H9 (cell line): ENCODE data around the gene MINAR2. TPM values are rescaled to one million over a fixed set of nuclear protein-coding genes. Genes with fewer than 3 reads are reported as not detected.

Experiments used
- DNase-seq: peaks from one replicate; pipeline ENCODE4 v3.0.0-alpha.2; 2017
- H2AFZ ChIP-seq: one replicate; pipeline ENCODE4 v1.6.1; 2013; ENCODE audit warnings: mild to moderate bottlenecking, low read length, control low read depth, moderate library complexity
- H2AK5ac ChIP-seq: 2 replicates; pipeline ENCODE4 v1.6.1; 2013; ENCODE audit warnings: low read length, control low read depth, mixed read lengths; ENCODE audit not compliant: insufficient read length
- H2BK120ac ChIP-seq: one replicate; pipeline ENCODE4 v1.6.1; 2013; ENCODE audit warnings: low read depth, mild to moderate bottlenecking, low read length, control low read depth, inconsistent platforms; ENCODE audit not compliant: poor library complexity, severe bottlenecking
- H2BK12ac ChIP-seq: 2 replicates; pipeline ENCODE4 v1.6.1; 2013; ENCODE audit warnings: low read length, control low read depth, mixed read lengths, low read depth; ENCODE audit not compliant: insufficient read length
- H2BK15ac ChIP-seq: 2 replicates; pipeline ENCODE4 v1.6.1; 2013; ENCODE audit warnings: low read depth, low read length, control low read depth
- H2BK20ac ChIP-seq: one replicate; pipeline ENCODE4 v1.6.1; 2013; ENCODE audit warnings: low read depth, mild to moderate bottlenecking, low read length, control low read depth, inconsistent platforms; ENCODE audit not compliant: poor library complexity, severe bottlenecking
- H2BK5ac ChIP-seq: 2 replicates; pipeline ENCODE4 v1.6.1; 2013; ENCODE audit warnings: low read length, control low read depth, mixed read lengths; ENCODE audit not compliant: insufficient read length
- H3K14ac ChIP-seq: 2 replicates; pipeline ENCODE4 v1.6.1; 2013; ENCODE audit warnings: low read length, control low read depth; ENCODE audit not compliant: insufficient read depth
- H3K18ac ChIP-seq: 2 replicates; pipeline ENCODE4 v1.6.1; 2013; ENCODE audit warnings: low read depth, mild to moderate bottlenecking, mixed read lengths, low read length, control low read depth; ENCODE audit not compliant: insufficient read length
- H3K23ac ChIP-seq: 2 replicates; pipeline ENCODE4 v1.6.1; 2013; ENCODE audit warnings: low read length, control low read depth, mixed read lengths, low read depth; ENCODE audit not compliant: insufficient read length
- H3K23me2 ChIP-seq: 2 replicates; pipeline ENCODE4 v1.6.1; 2013; ENCODE audit warnings: low read depth, mild to moderate bottlenecking, mixed read lengths, low read length, control low read depth; ENCODE audit not compliant: insufficient read length, poor library complexity, severe bottlenecking
- H3K27ac ChIP-seq: 2 replicates; pipeline ENCODE4 v1.5.1; 2013; ENCODE audit warnings: low read length, control low read depth, mixed read lengths, low read depth; ENCODE audit not compliant: insufficient read length
- H3K27me3 ChIP-seq: 2 replicates; pipeline ENCODE4 v1.6.1; 2013; ENCODE audit warnings: low read length, control low read depth, inconsistent platforms; ENCODE audit not compliant: insufficient read depth
- H3K4ac ChIP-seq: 2 replicates; pipeline ENCODE4 v1.6.1; 2013; ENCODE audit warnings: low read depth, mild to moderate bottlenecking, control low read depth, inconsistent platforms, low read length, moderate library complexity
- H3K4me1 ChIP-seq: 2 replicates; pipeline ENCODE4 v1.6.1; 2013; ENCODE audit warnings: low read length, control low read depth, inconsistent platforms; ENCODE audit not compliant: insufficient read depth
- H3K4me2 ChIP-seq: 2 replicates; pipeline ENCODE4 v1.6.1; 2013; ENCODE audit warnings: low read length, control low read depth, mixed read lengths; ENCODE audit not compliant: insufficient read length, insufficient read depth
- H3K56ac ChIP-seq: 2 replicates; pipeline ENCODE4 v1.6.1; 2013; ENCODE audit warnings: low read depth, mild to moderate bottlenecking, mixed read lengths, low read length, control low read depth; ENCODE audit not compliant: insufficient read length
- H3K79me1 ChIP-seq: 2 replicates; pipeline ENCODE4 v1.6.1; 2013; ENCODE audit warnings: low read depth, mild to moderate bottlenecking, moderate library complexity, low read length, control low read depth, inconsistent platforms; ENCODE audit not compliant: insufficient read depth, poor library complexity, severe bottlenecking
- H3K79me2 ChIP-seq: 2 replicates; pipeline ENCODE4 v1.6.1; 2013; ENCODE audit warnings: low read length, control low read depth, inconsistent platforms; ENCODE audit not compliant: insufficient read depth
- H3K9ac ChIP-seq: 2 replicates; pipeline ENCODE4 v1.6.1; 2013; ENCODE audit warnings: low read length, control low read depth, mixed read lengths; ENCODE audit not compliant: insufficient read length; ENCODE audit errors: extremely low read depth
- H3K9me3 ChIP-seq: one replicate; pipeline ENCODE4 v1.6.1; 2013; ENCODE audit warnings: low read depth, low read length, inconsistent platforms; ENCODE audit not compliant: control insufficient read depth
- H3T11ph ChIP-seq: one replicate; pipeline ENCODE4 v1.6.1; 2013; ENCODE audit warnings: mild to moderate bottlenecking, low read length, control low read depth, inconsistent platforms
- H4K20me1 ChIP-seq: one replicate; pipeline ENCODE4 v1.6.1; 2013; ENCODE audit not compliant: control insufficient read depth, insufficient read length, insufficient read depth
- H4K5ac ChIP-seq: 2 replicates; pipeline ENCODE4 v1.6.1; 2013; ENCODE audit warnings: low read depth, mild to moderate bottlenecking, mixed read lengths, low read length, control low read depth; ENCODE audit not compliant: insufficient read length
- H4K8ac ChIP-seq: replicated peaks from 2 replicates; pipeline ENCODE4 v1.6.1; 2013; ENCODE audit warnings: low read length, control low read depth, mixed read lengths, low read depth; ENCODE audit not compliant: insufficient read length
- H4K91ac ChIP-seq: 2 replicates; pipeline ENCODE4 v1.6.1; 2013; ENCODE audit warnings: low read depth, mild to moderate bottlenecking, moderate library complexity, mixed read lengths, low read length, control low read depth; ENCODE audit not compliant: insufficient read length
- H3K27ac Mint-ChIP-seq, 3 experiments: 2 replicates in 2 of 3; 3 replicates in 1 of 3; pipeline ENCODE4 v1.8.0; 2020 to 2021; ENCODE audit warnings: mixed read lengths in 3 of 3, mild to moderate bottlenecking in 1 of 3, moderate library complexity in 1 of 3
- H3K27me3 Mint-ChIP-seq: 2 replicates; pipeline ENCODE4 v1.8.0; 2021; ENCODE audit warnings: low read depth, mild to moderate bottlenecking, moderate library complexity, mixed read lengths
- H3K36me3 Mint-ChIP-seq, 3 experiments: 2 replicates in 2 of 3; 3 replicates in 1 of 3; pipeline ENCODE4 v1.8.0; 2020 to 2021; ENCODE audit warnings: low read depth in 3 of 3, mixed read lengths in 3 of 3; ENCODE audit not compliant: insufficient read depth in 1 of 3
- H3K4me1 Mint-ChIP-seq, 2 experiments: 2 replicates each; pipeline ENCODE4 v1.8.0; 2020; ENCODE audit warnings: mixed read lengths in 2 of 2
- H3K4me3 Mint-ChIP-seq, 2 experiments: 2 replicates in 1 of 2; 3 replicates in 1 of 2; pipeline ENCODE4 v1.8.0; 2020 to 2021; ENCODE audit warnings: mild to moderate bottlenecking in 2 of 2, mixed read lengths in 2 of 2, moderate library complexity in 1 of 2
- H3K9me3 Mint-ChIP-seq, 2 experiments: 2 replicates in 1 of 2; 3 replicates in 1 of 2; pipeline ENCODE4 v1.8.0; 2020; ENCODE audit warnings: mild to moderate bottlenecking in 2 of 2, mixed read lengths in 2 of 2, moderate library complexity in 1 of 2
- WGBS: extraction: QIAGEN DNeasy Blood & Tissue Kit; methylation state at CpG from one replicate; pipeline ENCODE4 v1.1.7; 2013; ENCODE audit warnings: missing lambda C conversion rate, low lambda C conversion rate, mixed read lengths; ENCODE audit not compliant: insufficient read length; ENCODE audit errors: extremely low coverage; 5-methylcytosine and 5-hydroxymethylcytosine counted together
- total RNA-seq: library from RNA; stranded (reverse); gene quantifications from 2 replicates; pipeline ENCODE4 v1.2.1, GENCODE V29; 2021
- TF ChIP-seq, protein P1 (sequence below): fragments of 200-600 bp; sonication (generic); conservative IDR thresholded peaks from 3 replicates; pipeline ENCODE4 v1.8.0; 2021; ENCODE audit warnings: antibody characterized with exemption, mild to moderate bottlenecking

Gene MINAR2
- total RNA-seq, 1 experiment from 2014 or later, result 0.09 TPM

DNA sequence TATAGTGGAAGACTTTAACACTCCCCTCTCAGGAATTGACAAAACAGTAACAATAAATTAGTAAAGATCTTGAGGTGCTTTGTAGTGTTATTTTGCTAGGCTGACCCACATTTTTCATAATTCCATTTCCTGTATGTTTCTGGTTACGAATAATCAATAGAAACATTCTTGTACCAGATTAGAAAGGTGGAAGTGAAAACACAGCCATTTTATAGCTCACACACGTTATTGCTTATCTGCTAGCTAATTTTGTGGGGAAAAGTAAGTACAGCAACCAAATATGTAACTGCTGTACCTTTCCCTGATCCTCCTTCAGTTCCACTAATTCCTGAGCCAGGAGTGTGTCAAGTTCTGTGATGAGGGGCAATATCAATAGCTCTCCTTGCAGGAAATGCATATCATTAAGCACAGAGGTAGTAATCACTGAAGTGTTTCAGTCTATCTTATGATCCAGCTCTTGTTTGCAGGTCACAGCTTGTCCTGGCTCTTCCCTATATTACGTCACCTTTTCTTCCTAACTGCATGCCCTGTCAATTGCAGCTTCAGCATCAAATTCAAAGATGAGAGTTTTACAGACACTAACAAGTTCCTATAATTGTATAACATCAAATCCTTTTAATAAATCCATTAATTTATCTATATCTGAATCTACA lies 59.4 kb downstream of the MINAR2 start:
- no peaks in the 10 kb centered on the region for H4K20me1 ChIP-seq
- H3K4me1 Mint-ChIP-seq, result peaks cover 7 to 9% of the 10 kb centered on the region in 2 experiments

More for the DNA sequence above, 59.4 kb downstream of the MINAR2 start:
- TF ChIP-seq, protein P1, sequence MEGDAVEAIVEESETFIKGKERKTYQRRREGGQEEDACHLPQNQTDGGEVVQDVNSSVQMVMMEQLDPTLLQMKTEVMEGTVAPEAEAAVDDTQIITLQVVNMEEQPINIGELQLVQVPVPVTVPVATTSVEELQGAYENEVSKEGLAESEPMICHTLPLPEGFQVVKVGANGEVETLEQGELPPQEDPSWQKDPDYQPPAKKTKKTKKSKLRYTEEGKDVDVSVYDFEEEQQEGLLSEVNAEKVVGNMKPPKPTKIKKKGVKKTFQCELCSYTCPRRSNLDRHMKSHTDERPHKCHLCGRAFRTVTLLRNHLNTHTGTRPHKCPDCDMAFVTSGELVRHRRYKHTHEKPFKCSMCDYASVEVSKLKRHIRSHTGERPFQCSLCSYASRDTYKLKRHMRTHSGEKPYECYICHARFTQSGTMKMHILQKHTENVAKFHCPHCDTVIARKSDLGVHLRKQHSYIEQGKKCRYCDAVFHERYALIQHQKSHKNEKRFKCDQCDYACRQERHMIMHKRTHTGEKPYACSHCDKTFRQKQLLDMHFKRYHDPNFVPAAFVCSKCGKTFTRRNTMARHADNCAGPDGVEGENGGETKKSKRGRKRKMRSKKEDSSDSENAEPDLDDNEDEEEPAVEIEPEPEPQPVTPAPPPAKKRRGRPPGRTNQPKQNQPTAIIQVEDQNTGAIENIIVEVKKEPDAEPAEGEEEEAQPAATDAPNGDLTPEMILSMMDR, result no peak
- no CpG with 5 or more reads among the region's 3 CpGs for WGBS
- no peaks in the 10 kb centered on the region for H3K4me1 ChIP-seq
- H3K4ac ChIP-seq, result no peak overlapping the region
- no peaks in the 10 kb centered on the region for H3K27me3 Mint-ChIP-seq
- peaks cover 0 to 1% of the 10 kb centered on the region in 2 experiments; a peak in 1 of 5 replicates for H3K9me3 Mint-ChIP-seq
- no peak overlapping the region for H3K14ac ChIP-seq
- H2BK12ac ChIP-seq, result no peak overlapping the region
- no peaks in the 10 kb centered on the region for H3K79me2 ChIP-seq
- H3K27ac Mint-ChIP-seq, result no peak overlapping the region
- no peaks in the 10 kb centered on the region for H3K79me1 ChIP-seq
- H3K23me2 ChIP-seq, result no peaks in the 10 kb centered on the region
- H3K56ac ChIP-seq, result no peak overlapping the region
- no peak overlapping the region for H3K4me2 ChIP-seq
- H3K23ac ChIP-seq, result no peak overlapping the region
- H3K36me3 Mint-ChIP-seq, result peaks cover 0 to 2% (median 0%) of the 10 kb centered on the region in 3 experiments; a peak in 1 of 7 replicates
- H2BK5ac ChIP-seq, result no peak overlapping the region
- H3K4me3 Mint-ChIP-seq, result no peak overlapping the region
- no peak overlapping the region for H2BK15ac ChIP-seq
- no peak overlapping the region for H2BK20ac ChIP-seq
- no peak overlapping the region for H3K27ac ChIP-seq
- no peak for DNase-seq
- no peak overlapping the region for H2BK120ac ChIP-seq
- no peak overlapping the region for H4K91ac ChIP-seq
- H3K18ac ChIP-seq, result no peak overlapping the region
- no peak overlapping the region for H3K9ac ChIP-seq
- H3K27me3 ChIP-seq, result no peaks in the 10 kb centered on the region
- no peak overlapping the region for H4K5ac ChIP-seq
- H2AFZ ChIP-seq, result no peak overlapping the region
- no peak overlapping the region for H4K8ac ChIP-seq
- no peak overlapping the region for H3T11ph ChIP-seq
- no peaks in the 10 kb centered on the region for H3K9me3 ChIP-seq
- H2AK5ac ChIP-seq, result no peak overlapping the region

Other genes starting within 250 kb of the MINAR2 start
- gene CHSY3, start 156.4 kb downstream of the MINAR2 start, total RNA-seq, result 0.37 and 0.42 TPM in 2 replicates